Suppressor macrophage treated with lipopolysaccharide for 4 hours (primary cell): Measurements from ENCODE around the gene ELMO3.

Experiments used
- DNase-seq: peaks from one replicate; pipeline ENCODE4 v3.0.0-alpha.2; 2020

The ELMO3 gene

GRCh38 chr16:67183284-67183626, 15.7 kb upstream of the ELMO3 start:
- DNase-seq, result no peak

- DNase-seq, result peak; percentile 97
These were observed 15.1 kb upstream of the ELMO3 start, which contains the start of gene MATCAP1 for GRCh38 chr16:67183627-67184452. MATCAP1 (minus strand) TSS chr16:67183963; CDS start chr16:67180610, 3,353 bp downstream.

- no peak for DNase-seq
These were observed 14.4 kb upstream of the ELMO3 start for GRCh38 chr16:67184453-67184994.

DNA sequence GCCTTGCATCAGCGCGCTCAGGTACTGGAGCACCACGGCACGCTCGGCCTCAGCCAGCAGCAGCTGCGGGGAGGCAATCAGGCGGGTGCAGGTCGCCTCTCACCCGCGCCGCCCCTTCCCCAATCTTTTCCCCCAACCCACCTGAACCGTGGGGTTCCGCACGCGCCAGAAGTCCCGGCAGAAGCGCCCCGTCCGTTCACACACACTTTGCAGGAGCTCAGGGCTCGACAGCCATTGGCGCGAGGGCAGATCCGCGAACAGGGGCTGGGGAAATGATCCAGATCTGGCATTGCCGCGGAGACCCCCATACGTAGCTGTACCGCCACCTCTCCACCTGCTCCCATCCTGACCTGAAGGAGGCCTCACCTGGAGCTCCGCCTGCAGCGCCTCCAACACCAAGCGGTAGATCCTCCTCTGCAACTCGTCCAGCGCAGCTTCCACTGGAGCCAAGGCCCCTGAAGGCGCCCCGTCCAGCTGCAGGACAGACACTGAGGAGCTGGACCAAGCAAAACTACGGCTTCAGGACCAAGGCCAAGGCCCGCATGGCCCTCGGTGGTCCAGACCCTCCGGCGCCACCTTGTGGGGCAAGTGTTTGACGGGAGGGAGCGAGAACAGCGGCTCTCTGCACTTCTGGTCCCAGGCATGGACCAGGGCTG, 13.8 kb upstream of the ELMO3 start:
- peak; percentile 93 for DNase-seq

GRCh38 chr16:67185651-67186134, 13.2 kb upstream of the ELMO3 start:
- DNase-seq, result no peak

DNA sequence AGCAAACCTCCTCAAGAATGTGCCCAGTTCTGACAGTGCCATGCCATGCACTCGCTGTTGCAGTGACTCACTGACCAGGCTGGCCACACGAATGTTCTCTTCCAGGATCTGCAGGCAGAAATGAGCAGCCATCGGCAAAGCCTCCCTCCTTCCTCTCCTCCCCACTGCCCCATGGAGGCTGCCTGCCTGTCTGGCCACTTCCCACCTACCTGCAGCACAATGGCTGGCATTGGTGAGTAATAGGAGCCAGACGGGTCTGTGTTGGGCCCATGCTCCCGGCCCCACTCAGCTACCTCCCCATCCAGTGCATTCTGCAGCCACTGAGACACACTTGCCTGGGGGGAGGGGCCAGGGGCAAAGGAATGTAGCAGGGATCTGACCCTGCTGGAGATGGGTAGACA, 12.4 kb upstream of the ELMO3 start:
- DNase-seq, result no peak

DNA sequence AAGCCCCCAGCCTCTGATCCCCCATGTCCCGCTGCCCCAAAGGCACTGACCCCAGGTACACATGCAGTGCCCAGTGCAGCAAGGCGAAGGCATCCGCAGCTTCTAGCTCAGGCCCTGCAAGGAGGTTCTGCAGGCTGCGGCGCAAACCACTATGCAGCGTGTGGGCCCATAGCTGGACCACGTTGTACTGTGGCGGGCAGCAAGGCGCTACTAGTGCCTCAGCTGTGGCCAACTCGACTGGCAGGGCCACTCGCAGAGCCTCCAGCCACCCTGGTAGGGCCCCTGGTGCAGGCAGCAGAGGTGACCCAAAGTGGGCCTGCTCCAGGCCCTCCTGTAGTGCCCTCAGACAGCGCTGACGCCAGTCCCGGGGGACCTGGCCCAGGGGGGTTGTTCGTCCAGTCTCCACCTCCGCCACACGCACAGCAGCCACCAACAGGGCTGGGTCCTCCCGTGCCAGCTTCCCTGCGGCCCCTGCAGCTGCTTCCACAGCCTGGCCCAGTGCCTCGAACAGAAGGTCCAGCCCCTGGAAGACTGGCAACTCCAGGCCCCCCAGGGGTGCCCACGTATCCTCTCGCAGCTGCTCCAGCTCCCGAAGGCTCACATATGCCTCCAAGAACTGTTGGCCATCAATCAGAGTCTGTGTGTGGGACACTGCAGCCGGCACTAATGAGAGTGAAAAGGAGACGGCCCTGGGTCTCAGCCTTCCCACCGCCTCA, 11.6 kb upstream of the ELMO3 start:
- DNase-seq, result no peak

- DNase-seq, result peak; percentile 25
These were observed 10.6 kb upstream of the ELMO3 start for GRCh38 chr16:67188323-67188722.

DNA sequence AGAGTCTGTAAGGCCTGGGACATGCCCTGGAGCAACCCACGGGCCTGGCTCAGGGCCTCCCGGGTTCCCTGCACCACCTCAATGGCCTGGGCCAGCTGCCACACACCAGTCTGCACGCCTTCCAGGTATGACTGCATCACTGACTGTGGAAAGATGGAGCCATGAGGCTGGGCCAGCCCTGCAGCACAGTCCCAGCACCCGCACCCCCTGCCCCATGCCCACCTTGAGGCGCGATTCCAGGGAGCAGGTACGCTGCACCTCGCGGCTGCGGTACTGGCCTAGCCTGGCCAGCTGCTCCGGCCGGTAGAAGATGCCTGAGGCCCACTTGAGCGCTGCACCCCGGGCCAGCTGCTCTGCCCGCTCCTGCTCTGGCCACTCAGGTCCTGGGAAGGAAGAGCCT, 10.1 kb upstream of the ELMO3 start:
- no peak for DNase-seq

- no peak for DNase-seq
These were observed 8.9 kb upstream of the ELMO3 start, which contains the start of gene EXOC3L1 for GRCh38 chr16:67190041-67190440. EXOC3L1 (minus strand) TSS chr16:67190136; CDS start chr16:67189676, 460 bp downstream.

- no peak for DNase-seq
These were observed 8.2 kb upstream of the ELMO3 start for GRCh38 chr16:67190448-67191399.

DNA sequence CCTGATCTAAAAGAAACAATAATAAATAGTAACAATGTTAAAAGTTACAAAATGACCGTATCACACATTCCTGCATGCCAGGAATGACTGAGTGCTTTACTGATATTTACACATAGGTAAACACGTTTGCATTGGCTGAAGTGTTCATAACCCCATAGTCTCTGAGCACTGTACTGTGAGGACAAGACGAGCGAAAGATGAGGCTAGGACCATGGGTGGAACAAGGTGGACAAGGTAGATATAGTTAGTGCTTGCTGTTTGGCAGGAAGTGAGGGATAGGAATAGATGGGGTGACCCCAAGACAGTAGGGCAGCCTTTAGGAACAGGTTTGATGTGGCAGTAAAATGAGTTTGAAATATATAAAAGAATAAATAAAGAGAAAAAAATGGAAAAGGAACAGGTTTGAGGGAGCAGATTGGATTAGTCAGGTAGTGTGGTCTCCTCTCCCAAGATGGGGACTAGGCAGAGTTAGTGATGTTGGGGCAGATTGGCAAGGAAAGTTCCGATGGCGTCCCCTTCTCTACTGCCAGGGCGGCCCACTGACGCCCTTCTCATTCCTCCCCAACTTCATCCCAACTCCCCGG, 7.4 kb upstream of the ELMO3 start:
- DNase-seq, result no peak

- DNase-seq, result peak; percentile 96
These were observed 6.8 kb upstream of the ELMO3 start, which contains the start of gene E2F4 for GRCh38 chr16:67191995-67192681. E2F4 (plus strand) TSS chr16:67192155; CDS start chr16:67192228, 73 bp downstream.

GRCh38 chr16:67192781-67193361, 6.1 kb upstream of the ELMO3 start:
- DNase-seq, result no peak

DNA sequence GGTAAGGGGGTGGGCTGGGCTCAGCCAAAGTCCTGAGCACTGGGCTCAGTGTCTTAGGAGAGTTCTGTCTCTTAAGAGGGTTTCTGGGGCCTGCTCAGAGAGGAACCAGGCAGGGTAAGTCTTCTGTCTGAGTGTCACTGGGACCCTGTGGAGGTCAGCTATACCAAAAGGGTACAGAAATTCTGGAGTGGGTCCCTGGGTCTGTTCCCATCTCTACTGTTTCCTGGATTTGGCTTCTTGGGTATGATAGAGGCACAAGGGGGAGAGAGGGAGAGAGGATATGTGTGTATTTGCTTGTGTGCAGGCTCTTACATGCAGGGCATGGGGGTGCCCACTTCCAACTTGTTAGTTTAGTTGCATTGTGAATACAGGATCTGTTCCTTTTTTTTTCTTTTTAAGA, 5.4 kb upstream of the ELMO3 start:
- no peak for DNase-seq

DNA sequence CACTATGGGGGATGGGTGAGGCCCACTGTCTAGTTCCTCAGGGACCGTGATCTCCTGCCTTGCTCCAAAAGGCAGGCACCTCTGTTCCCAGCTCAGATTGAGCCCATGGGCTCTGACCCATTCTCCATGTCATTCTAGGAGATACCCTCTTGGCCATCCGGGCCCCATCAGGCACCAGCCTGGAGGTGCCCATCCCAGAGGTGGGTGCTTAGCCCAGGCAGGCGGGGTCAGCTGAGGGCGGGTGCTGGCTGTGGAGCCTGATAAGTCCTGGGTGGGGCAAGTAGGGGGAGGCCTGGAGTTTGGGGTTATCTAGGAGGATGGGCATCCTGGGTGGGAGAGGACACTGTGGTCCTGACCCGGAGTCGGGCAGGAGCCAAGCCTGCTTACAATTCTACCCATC, 4.7 kb upstream of the ELMO3 start:
- DNase-seq, result no peak

DNA sequence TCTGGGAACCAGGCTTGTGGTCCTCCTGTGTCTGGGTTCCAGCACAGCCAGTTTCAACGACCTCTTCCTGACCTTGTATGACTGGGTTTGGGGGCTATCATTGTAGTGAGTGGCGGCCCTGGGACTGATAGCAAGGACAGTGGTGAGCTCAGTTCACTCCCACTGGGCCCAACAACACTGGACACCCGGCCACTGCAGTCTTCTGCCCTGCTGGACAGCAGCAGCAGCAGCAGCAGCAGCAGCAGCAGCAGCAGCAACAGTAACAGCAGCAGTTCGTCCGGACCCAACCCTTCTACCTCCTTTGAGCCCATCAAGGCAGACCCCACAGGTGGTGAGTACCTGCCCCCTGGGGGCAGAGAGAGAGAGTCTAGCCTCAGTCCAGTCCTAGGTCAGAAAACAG, 3.3 kb upstream of the ELMO3 start:
- no peak for DNase-seq

GRCh38 chr16:67196881-67197280, 2.0 kb upstream of the ELMO3 start:
- no peak for DNase-seq

- no peak for DNase-seq
These were observed 1.2 kb upstream of the ELMO3 start for GRCh38 chr16:67197704-67198103.

- peak; percentile 64 for DNase-seq
These were observed 645 bp upstream of the ELMO3 start for GRCh38 chr16:67198238-67198734.
